ENCODE measurements around the gene GPX7. TPM values are rescaled to one million over a fixed set of nuclear protein-coding genes. Genes with fewer than 3 reads are reported as not detected.

GPX7 gene
- total RNA-seq, result 6.1 and 7.7 TPM in 2 replicates

GRCh38 chr1:52601991-52602855 lies at the start of gene GPX7:
Gene GPX7, plus strand, starts transcription at chr1:52602371. Its CDS starts 39 bp downstream, at chr1:52602410.

DNA sequence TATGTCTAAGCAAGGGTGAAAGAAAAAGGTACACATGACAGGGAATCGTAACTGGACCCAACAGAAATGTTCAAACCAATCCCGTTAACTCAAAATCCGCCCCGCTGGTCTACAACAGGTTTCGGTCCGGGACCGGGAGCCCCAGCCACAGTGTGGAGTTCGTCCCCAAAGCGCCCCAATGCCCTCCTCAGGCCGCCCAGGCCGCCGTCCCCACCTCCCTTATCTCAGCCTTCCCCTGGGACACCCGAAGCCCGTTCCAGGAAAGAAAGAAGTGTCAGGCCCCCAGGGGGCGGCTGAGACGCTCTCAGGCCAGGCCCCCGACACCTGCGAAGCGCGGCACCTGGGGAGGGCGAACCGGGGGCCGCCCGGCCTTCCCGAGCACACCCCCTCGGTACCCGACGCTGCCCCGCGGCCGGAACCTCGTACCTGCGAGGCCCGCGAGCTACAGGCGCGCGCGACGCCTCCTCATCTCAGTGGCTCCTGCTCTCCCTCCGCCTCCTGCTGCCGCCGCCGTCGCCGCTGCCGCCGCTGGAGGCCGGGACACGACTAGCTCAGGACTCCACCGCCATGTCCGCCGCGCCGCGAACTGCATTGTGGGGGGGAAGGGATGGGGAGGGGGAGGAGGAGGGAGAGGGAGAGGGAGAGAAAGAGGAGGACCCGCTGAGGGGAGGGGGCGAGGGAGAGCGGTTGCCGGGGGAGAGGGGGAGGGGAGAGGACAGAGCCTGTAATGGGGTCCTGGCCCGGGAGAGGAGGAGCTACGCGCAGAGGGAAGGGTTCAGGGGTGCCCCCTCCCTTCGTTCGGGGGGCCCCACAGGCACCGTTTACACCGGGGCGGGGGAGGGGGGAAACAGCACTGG lies 49.4 kb upstream of the GPX7 start, which contains the start of gene TUT4:
TUT4 (minus strand) TSS at position 588 of the 857 bp plus-strand sequence. CDS start 26,812 bp downstream, outside the sequence.

GRCh38 chr1:52632732-52633290 lies 30.6 kb downstream of the GPX7 start, which contains the start of gene SHISAL2A:
Gene SHISAL2A, plus strand, starts transcription at chr1:52633168. Its CDS starts 326 bp downstream, at chr1:52633494.

Other genes starting within 250 kb of the GPX7 start
- gene CC2D1B, start 236.2 kb upstream of the GPX7 start, total RNA-seq, result 21.9 and 24.5 TPM in 2 replicates
- 3.4 and 12.3 TPM in 2 replicates for gene ORC1, start 197.9 kb upstream of the GPX7 start, total RNA-seq
- gene PRPF38A, start 197.8 kb upstream of the GPX7 start, total RNA-seq, result 5.2 and 14.8 TPM in 2 replicates
- 19.4 and 19.9 TPM in 2 replicates for gene TUT4, start 49.3 kb upstream of the GPX7 start, total RNA-seq
- not detected in 2 replicates for gene SHISAL2A, start 30.8 kb downstream of the GPX7 start, total RNA-seq
- 11.9 and 15.8 TPM in 2 replicates for gene COA7, start 96.0 kb downstream of the GPX7 start, total RNA-seq
- 14.2 and 17.7 TPM in 2 replicates for gene ZYG11B, start 124.1 kb downstream of the GPX7 start, total RNA-seq
- 0.08 and 0.91 TPM in 2 replicates for gene ZYG11A, start 240.4 kb downstream of the GPX7 start, total RNA-seq

Measured in hair follicular keratinocyte (primary cell).